Right atrium auricular region (tissue), 2 donors: Measurements from ENCODE around the gene SPATA13. TPM values are rescaled to one million over a fixed set of nuclear protein-coding genes. Genes with fewer than 3 reads are reported as not detected.

Source experiments
- DNase-seq: peaks from one replicate; pipeline ENCODE4 v3.0.0-alpha.2; 2019; ENCODE audit warnings: low spot score
- H3K27ac ChIP-seq, 2 donors: fragments of 200-600 bp; sonication (generic); 1 replicate in 1 of 2; 2 replicates in 1 of 2; pipeline ENCODE4 v1.5.1; 2016 to 2019
- H3K27me3 ChIP-seq, 2 donors: fragments of 200-600 bp; sonication (generic); one replicate each; pipeline versions ENCODE4 v1.5.1 to v1.6.0; 2017 to 2019
- H3K36me3 ChIP-seq: fragments of 200-600 bp; sonication (generic); one replicate; pipeline ENCODE4 v1.5.1; 2016
- H3K4me1 ChIP-seq, 2 donors: fragments of 200-600 bp; sonication (generic); one replicate each; pipeline versions ENCODE4 v1.5.1 to v1.6.0; 2017 to 2019
- H3K4me3 ChIP-seq, 2 donors: fragments of 200-600 bp; sonication (generic); 1 replicate in 1 of 2; 2 replicates in 1 of 2; pipeline ENCODE4 v1.5.1; 2017 to 2019; ENCODE audit warnings: mild to moderate bottlenecking in 1 of 2, moderate library complexity in 1 of 2
- H3K9me3 ChIP-seq, 2 donors: fragments of 200-600 bp; sonication (generic); one replicate each; pipeline ENCODE4 v1.5.1; 2019
- total RNA-seq, 2 donors: library from RNA; depleted of rRNA; stranded (reverse); fragments of >200 nt; gene quantifications; one replicate each; pipeline ENCODE4 v1.1.0, GENCODE V29; 2016
- TF ChIP-seq, protein P1 (sequence below), 2 donors: fragments of 200-600 bp; sonication (generic); IDR thresholded peaks; one replicate each; pipeline ENCODE4 v1.5.1; 2019; ENCODE audit warnings: antibody characterized with exemption in 2 of 2

The SPATA13 gene
- total RNA-seq, 2 donors from 2014 or later = 10.0 to 14.1 TPM

DNA sequence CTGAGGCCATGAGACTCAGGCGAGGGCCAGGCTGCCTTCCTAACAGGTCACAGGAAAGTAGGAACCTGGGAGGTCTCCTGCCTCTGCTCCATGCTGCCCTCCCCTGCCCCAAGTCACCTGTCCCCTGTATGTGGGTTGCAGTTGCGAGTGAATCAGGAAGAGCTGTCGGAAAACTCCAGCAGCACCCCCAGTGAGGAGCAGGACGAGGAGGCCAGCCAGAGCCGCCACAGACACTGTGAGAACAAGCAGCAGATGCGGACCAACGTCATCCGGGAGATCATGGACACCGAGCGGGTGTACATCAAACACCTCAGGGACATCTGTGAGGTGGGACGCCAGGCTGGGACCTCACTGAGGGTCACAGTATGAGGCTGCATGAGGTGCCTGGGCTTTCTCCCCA is 126.1 kb downstream of the SPATA13 start:
- H3K4me1 ChIP-seq = peaks cover 0 to 13% of the 10 kb centered on the region in 2 donors
- TF ChIP-seq, protein P1, sequence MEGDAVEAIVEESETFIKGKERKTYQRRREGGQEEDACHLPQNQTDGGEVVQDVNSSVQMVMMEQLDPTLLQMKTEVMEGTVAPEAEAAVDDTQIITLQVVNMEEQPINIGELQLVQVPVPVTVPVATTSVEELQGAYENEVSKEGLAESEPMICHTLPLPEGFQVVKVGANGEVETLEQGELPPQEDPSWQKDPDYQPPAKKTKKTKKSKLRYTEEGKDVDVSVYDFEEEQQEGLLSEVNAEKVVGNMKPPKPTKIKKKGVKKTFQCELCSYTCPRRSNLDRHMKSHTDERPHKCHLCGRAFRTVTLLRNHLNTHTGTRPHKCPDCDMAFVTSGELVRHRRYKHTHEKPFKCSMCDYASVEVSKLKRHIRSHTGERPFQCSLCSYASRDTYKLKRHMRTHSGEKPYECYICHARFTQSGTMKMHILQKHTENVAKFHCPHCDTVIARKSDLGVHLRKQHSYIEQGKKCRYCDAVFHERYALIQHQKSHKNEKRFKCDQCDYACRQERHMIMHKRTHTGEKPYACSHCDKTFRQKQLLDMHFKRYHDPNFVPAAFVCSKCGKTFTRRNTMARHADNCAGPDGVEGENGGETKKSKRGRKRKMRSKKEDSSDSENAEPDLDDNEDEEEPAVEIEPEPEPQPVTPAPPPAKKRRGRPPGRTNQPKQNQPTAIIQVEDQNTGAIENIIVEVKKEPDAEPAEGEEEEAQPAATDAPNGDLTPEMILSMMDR (IDR thresholded peaks at IDR 0.05) = no peak
- H3K4me3 ChIP-seq = no peak overlapping the region
- H3K27ac ChIP-seq = no peak overlapping the region
- H3K36me3 ChIP-seq = peaks cover 59% of the 10 kb centered on the region
- H3K27me3 ChIP-seq = no peaks in the 10 kb centered on the region
- peak; percentile 26 for DNase-seq
- no peaks in the 10 kb centered on the region for H3K9me3 ChIP-seq

- H3K9me3 ChIP-seq = no peaks in the 10 kb centered on the region
- H3K4me1 ChIP-seq = peaks cover 0 to 1% of the 10 kb centered on the region in 2 donors
- DNase-seq = no peak
- no peaks in the 10 kb centered on the region for H3K27me3 ChIP-seq
- H3K36me3 ChIP-seq = peaks cover 68% of the 10 kb centered on the region
- TF ChIP-seq, protein P1 (IDR thresholded peaks at IDR 0.05) = no peak
- H3K4me3 ChIP-seq = no peak overlapping the region
- no peak overlapping the region for H3K27ac ChIP-seq
Observed at GRCh38 chr13:24287748-24288287, 127.3 kb downstream of the SPATA13 start.

DNA sequence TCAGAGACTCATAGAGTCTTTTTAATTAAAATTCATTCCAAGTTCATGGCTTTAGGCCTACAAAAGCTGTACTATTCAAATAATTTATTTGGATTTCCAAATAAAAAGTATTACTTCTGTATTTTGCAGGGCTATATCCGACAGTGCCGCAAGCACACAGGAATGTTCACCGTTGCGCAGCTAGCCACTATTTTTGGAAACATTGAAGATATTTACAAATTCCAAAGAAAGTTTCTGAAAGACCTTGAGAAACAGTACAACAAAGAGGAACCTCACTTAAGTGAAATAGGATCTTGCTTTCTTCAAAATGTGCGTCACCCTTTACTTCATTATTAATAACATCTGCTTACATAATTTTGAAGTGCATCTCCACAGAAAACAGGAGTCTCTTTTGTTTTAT is 128.3 kb downstream of the SPATA13 start:
- peaks cover 74% of the 10 kb centered on the region for H3K36me3 ChIP-seq
- H3K4me3 ChIP-seq = no peak overlapping the region
- no peak overlapping the region for H3K27ac ChIP-seq
- no peak for DNase-seq
- H3K9me3 ChIP-seq = no peaks in the 10 kb centered on the region
- TF ChIP-seq, protein P1 (IDR thresholded peaks at IDR 0.05) = no peak
- no peaks in the 10 kb centered on the region for H3K27me3 ChIP-seq
- H3K4me1 ChIP-seq = no peaks in the 10 kb centered on the region

DNA sequence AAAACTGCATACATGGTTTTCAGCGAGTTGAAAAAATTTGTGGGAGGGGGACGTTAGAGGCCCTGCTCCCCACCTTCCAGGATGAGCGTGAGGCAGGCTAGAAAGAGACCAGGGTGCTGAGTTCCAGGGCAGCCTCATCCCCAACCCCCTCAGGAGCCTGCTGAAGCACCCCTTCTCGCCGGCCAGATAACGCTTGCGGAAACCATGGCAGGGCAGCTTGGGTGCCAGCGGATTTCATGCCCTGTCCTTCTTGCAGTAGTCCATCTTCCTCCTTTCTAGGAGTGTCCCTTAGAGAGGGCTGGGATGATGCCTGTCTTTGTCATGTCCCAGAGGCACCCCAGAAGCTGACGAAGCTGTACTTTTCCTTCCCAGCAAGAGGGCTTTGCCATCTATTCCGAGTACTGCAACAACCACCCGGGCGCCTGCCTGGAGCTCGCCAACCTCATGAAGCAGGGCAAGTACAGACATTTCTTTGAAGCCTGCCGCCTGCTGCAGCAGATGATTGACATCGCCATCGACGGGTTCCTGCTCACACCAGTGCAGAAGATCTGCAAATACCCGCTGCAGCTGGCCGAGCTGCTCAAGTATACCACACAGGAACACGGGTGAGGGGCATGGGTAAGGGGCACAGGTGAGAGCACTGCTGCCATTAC is 129.9 kb downstream of the SPATA13 start:
- Histone ChIP-seq H3K36me3 (peaks cover 80% of the 10 kb centered on the region), H3K4me1 (no peaks in the 10 kb centered on the region), H3K27ac (no peak overlapping the region), H3K9me3 (no peaks in the 10 kb centered on the region), H3K4me3 (no peak overlapping the region), H3K27me3 (no peaks in the 10 kb centered on the region)
- DNase-seq = no peak
- TF ChIP-seq, protein P1 (IDR thresholded peaks at IDR 0.05) = no peak

DNA sequence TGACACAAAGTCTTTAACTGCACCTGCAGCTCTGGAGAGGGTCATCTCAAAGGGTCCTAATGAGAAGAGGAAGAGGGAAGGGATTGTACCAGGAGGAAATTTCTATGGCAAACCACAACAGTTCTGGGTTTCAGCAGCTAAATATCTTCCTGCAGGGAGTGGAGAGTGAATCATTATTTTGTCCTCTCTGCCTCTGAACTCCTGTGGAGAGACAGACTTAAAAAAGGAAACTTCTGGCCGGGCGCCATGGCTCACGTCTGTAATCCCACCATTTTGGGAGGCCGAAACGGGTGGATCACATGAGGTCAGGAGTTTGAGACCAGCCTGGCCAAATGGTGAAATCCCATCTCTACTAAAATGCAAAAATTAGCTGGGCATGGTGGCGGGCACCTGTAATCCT is 132.0 kb downstream of the SPATA13 start:
- peaks cover 83% of the 10 kb centered on the region for H3K36me3 ChIP-seq
- H3K4me3 ChIP-seq = no peak overlapping the region
- DNase-seq = no peak
- no peaks in the 10 kb centered on the region for H3K27me3 ChIP-seq
- no peaks in the 10 kb centered on the region for H3K4me1 ChIP-seq
- TF ChIP-seq, protein P1 (IDR thresholded peaks at IDR 0.05) = no peak
- H3K9me3 ChIP-seq = no peaks in the 10 kb centered on the region
- no peak overlapping the region for H3K27ac ChIP-seq

DNA sequence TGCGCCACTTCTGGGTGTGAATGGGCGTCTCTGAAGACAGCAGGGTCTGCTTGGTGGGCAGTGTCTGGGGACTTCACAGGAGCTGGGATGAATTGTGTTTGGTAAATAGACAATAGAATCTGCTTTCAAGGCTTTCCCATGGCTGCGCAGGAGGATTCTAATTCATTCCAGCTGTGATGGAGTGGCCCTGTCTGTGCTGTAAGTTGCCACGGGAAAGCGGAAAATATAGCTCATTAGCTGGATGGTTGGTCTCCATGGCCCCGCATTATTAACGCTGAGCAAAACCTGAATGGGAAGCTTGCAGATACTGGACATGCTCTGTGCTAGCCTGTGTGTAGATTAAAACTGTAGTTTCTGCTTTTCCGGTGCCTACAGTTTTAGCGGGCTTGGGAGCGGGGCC is 133.2 kb downstream of the SPATA13 start:
- TF ChIP-seq, protein P1 (IDR thresholded peaks at IDR 0.05) = no peak
- no peak overlapping the region for H3K4me3 ChIP-seq
- no peaks in the 10 kb centered on the region for H3K27me3 ChIP-seq
- no peaks in the 10 kb centered on the region for H3K9me3 ChIP-seq
- no peak overlapping the region for H3K27ac ChIP-seq
- peaks cover 84% of the 10 kb centered on the region for H3K36me3 ChIP-seq
- no peak for DNase-seq
- H3K4me1 ChIP-seq = no peaks in the 10 kb centered on the region
